Activated CD4-positive, alpha-beta T cell treated with anti-CD3 and anti-CD28 coated beads for 36 hours (primary cell): ENCODE data around the gene SPARC. TPM values are rescaled to one million over a fixed set of nuclear protein-coding genes. Genes with fewer than 3 reads are reported as not detected.

ENCODE experiments used
- ATAC-seq: fragments of 200-7000 bp; cut with Tn5 transposase; one replicate; pipeline ENCODE4 v1.10.0; 2021; ENCODE audit warnings: mild to moderate bottlenecking, moderate library complexity
- CTCF ChIA-PET: fragments of 350-600 bp; sonication (Branson Sonifier 250); formaldehyde crosslinking; loops from one replicate; lab custom pipeline; 2021; ENCODE audit warnings: antibody characterized with exemption; lab: Charles Lee
- POLR2A ChIA-PET: fragments of 350-600 bp; sonication (Branson Sonifier 250); formaldehyde crosslinking; loops from one replicate; lab custom pipeline; 2021; ENCODE audit warnings: antibody characterized with exemption, inconsistent platforms; lab: Charles Lee
- DNase-seq: peaks from one replicate; pipeline ENCODE4 v3.0.0-alpha.2; 2020
- H3K27ac Mint-ChIP-seq: one replicate; pipeline ENCODE4 v1.8.0; 2021; ENCODE audit warnings: mixed read lengths
- H3K27me3 Mint-ChIP-seq: one replicate; pipeline ENCODE4 v1.8.0; 2021; ENCODE audit warnings: mixed read lengths
- H3K36me3 Mint-ChIP-seq: one replicate; pipeline ENCODE4 v1.8.0; 2021; ENCODE audit warnings: low read depth, mixed read lengths
- H3K4me1 Mint-ChIP-seq: one replicate; pipeline ENCODE4 v1.8.0; 2021; ENCODE audit warnings: mixed read lengths
- H3K4me3 Mint-ChIP-seq: one replicate; pipeline ENCODE4 v1.8.0; 2021; ENCODE audit warnings: mild to moderate bottlenecking, moderate library complexity, mixed read lengths
- H3K9me3 Mint-ChIP-seq: one replicate; pipeline ENCODE4 v1.8.0; 2021; ENCODE audit warnings: low read depth, mixed read lengths
- intact Hi-C, 2 experiments: fragments of 100-400 bp; cut with DNase I in 1 of 2; cut with micrococcal nuclease in 1 of 2; formaldehyde crosslinking; loops; one replicate each; pipeline versions ENCODE4 v1.14.2 to v1.15.1; 2022 to 2024; cut with DNase I, micrococcal nuclease
- total RNA-seq, 2 experiments: library from RNA; stranded (reverse); gene quantifications; one replicate each; pipeline ENCODE4 v1.2.3, GENCODE V29; 2021

The SPARC gene
- total RNA-seq, 2 experiments from 2014 or later = 0.30 to 0.67 TPM

DNA sequence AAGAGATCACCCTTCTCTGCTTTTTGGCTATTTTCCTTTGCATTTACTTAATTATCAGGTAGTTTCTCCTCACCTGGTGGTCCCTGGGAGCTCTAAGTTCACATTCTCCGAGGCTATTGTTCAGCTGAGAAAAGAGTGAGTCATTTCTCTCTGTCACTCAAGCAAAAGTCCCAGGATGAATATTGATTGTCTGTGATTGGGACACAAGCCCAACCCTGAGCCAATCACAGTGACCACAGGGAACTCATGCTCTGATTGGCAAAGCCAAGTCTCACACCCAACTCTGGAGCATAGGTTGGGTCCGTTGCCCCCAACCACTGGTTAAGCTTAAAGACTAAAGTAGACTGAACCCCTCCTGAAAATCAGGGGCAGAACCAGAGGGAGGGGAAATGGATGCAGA, 67.8 kb downstream of the SPARC start:
- POLR2A ChIA-PET = no interaction called here
- ATAC-seq (no peak), DNase-seq (no peak)
- no peaks in the 10 kb centered on the region for H3K9me3 Mint-ChIP-seq
- no peaks in the 10 kb centered on the region for H3K36me3 Mint-ChIP-seq
- intact Hi-C loops = no loop called here
- H3K27ac Mint-ChIP-seq = no peak overlapping the region
- peaks cover 6% of the 10 kb centered on the region for H3K27me3 Mint-ChIP-seq
- H3K4me1 Mint-ChIP-seq = peaks cover 21% of the 10 kb centered on the region
- CTCF ChIA-PET = interaction anchor here (0.6 to 1.2 kb wide), 2 partner anchors 19 kb away, joined by 3 read pairs; no protein-coding TSS in a partner anchor
- no peak overlapping the region for H3K4me3 Mint-ChIP-seq

DNA sequence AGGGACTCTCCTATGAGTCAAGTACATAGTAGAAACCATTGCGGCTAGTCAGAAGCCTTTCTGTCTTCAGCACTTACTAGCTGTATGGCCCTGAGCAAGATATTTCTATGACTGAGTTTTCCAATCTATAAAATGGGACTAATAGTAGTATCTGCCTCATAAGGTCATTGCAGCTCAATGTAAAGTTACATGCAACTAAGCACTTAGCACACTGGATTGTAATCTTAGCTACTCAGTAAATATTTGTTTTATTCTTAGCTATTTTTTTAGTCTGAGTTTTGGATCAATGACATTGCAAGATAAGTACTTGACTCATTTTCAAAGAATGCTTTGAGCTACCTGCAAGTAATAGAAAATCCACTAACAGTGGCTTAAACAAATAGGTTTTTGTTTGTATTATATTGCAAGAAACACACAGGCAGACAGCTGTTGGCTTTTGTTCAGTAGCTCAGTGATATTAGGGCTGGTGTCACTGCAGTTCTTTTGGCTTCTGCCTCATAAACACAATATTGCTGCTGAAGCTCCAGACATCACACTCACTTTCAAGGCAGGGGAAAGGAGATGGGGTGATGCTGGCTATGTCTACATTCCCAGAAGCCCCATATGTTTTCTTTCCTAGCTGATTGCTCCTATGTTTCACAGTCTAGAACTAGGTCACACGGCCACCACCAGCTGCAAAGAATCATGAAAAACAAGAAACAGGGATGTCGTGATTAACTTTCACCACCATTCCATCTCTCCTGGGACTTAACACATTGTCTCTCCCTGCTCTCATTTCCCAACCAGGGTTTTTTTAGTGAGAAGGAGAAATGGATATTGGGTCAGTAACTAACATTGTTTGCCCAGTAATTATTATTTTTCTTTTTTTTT, 68.6 kb downstream of the SPARC start:
- POLR2A ChIA-PET = no interaction called here
- Mint-ChIP-seq H3K27ac (no peak overlapping the region), H3K4me1 (peaks cover 29% of the 10 kb centered on the region), H3K36me3 (no peaks in the 10 kb centered on the region), H3K27me3 (peaks cover 6% of the 10 kb centered on the region), H3K9me3 (no peaks in the 10 kb centered on the region), H3K4me3 (no peak overlapping the region)
- ATAC-seq (no peak), DNase-seq (no peak)
- intact Hi-C loops = no loop called here
- CTCF ChIA-PET = interaction anchor here (0.6 to 1.4 kb wide), 3 partner anchors 18 to 1025 kb away, joined by 3 to 7 read pairs (median 3); no protein-coding TSS in a partner anchor

DNA sequence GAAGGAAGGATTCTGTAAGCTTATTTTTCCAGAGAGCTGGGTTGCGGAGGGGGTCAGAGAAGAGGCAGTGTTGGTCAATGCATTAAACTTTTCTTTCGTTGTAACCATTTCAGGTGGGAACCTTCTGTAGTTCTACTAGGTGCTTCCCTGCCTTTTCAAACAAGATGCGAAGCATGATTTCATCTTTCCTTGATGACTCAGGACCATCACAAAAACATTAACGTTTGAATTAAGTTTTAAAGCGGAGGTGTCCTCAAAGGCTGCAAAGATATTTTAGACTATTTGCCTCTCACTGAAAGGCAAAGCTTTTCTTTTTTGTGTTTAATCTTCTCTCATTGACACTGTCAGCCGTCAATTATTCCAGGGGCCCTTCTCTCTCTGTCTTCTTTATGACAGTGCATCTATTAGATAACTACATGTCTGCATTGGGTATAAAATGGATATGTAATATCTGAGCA, 69.3 kb downstream of the SPARC start:
- peaks cover 36% of the 10 kb centered on the region for H3K4me1 Mint-ChIP-seq
- ChIA-PET POLR2A (no interaction called here), CTCF (interaction anchor here (0.6 to 1.4 kb wide), 2 partner anchors 35 to 1024 kb away, joined by 3 to 7 read pairs; no protein-coding TSS in a partner anchor)
- H3K9me3 Mint-ChIP-seq = no peaks in the 10 kb centered on the region
- intact Hi-C loops = no loop called here
- H3K4me3 Mint-ChIP-seq = no peak overlapping the region
- peaks cover 6% of the 10 kb centered on the region for H3K27me3 Mint-ChIP-seq
- DNase-seq (no peak), ATAC-seq (no peak)
- no peak overlapping the region for H3K27ac Mint-ChIP-seq
- H3K36me3 Mint-ChIP-seq = no peaks in the 10 kb centered on the region

DNA sequence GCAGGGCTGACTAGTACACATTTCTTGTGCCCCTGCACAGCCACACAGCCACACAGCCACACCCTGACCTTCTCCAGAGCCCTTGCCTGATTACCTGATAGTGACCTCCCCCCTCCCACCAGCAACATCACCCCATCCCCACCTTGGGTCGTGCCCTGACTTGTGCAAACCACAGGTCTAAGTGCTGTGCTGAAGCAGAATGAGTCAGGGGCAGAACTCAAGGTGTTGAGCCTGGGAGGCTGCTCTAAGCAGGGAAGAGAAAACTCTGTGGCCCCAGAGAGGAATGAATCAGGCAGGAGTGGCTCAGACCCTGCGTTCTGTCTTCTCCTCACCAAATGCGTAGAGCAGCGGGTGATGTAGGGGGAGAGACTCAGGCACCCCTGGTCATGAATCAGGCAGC, 71.3 kb downstream of the SPARC start:
- H3K9me3 Mint-ChIP-seq = no peaks in the 10 kb centered on the region
- intact Hi-C loops = no loop called here
- H3K4me1 Mint-ChIP-seq = peaks cover 46% of the 10 kb centered on the region
- CTCF ChIA-PET = interaction anchor here (0.6 to 3.3 kb wide), 2 partner anchors 36 to 529 kb away, joined by 3 to 20 read pairs; no protein-coding TSS in a partner anchor
- peak overlapping the region; percentile 24 for H3K27ac Mint-ChIP-seq
- ATAC-seq (peak; percentile 69), DNase-seq (peak; percentile 59)
- no peaks in the 10 kb centered on the region for H3K27me3 Mint-ChIP-seq
- no peaks in the 10 kb centered on the region for H3K36me3 Mint-ChIP-seq
- POLR2A ChIA-PET = no interaction called here
- no peak overlapping the region for H3K4me3 Mint-ChIP-seq

DNA sequence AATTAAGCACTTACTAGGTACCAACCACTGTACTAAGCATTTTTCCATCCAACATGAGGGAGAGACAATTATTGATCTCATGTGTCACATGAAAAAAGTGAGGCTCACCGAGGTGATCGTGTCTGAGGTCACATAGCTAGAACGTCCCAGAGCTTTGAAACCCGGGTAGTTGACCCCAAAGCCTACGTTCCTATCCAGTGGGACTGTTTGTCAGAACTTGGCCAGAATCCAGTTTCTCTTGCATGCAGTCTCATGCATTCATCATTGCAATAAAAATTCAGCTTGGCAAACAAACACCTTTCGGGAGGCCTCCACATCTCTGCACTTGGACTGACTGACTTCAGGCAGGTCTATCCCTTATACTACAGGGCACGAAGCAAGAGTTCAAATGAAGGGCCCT, 72.2 kb downstream of the SPARC start:
- Mint-ChIP-seq H3K27ac (peak overlapping the region; percentile 0), H3K27me3 (no peaks in the 10 kb centered on the region), H3K36me3 (no peaks in the 10 kb centered on the region), H3K9me3 (no peaks in the 10 kb centered on the region), H3K4me1 (peaks cover 46% of the 10 kb centered on the region), H3K4me3 (no peak overlapping the region)
- ChIA-PET CTCF (interaction anchor here (3.3 kb wide), 1 partner anchor 37 kb away, joined by 20 read pairs; no protein-coding TSS in a partner anchor), POLR2A (no interaction called here)
- ATAC-seq (no peak), DNase-seq (no peak)
- intact Hi-C loops = loop anchor here in 1 of 2 experiments (5.0 kb wide), 1 partner anchor 47 kb away; no protein-coding TSS in a partner anchor

DNA sequence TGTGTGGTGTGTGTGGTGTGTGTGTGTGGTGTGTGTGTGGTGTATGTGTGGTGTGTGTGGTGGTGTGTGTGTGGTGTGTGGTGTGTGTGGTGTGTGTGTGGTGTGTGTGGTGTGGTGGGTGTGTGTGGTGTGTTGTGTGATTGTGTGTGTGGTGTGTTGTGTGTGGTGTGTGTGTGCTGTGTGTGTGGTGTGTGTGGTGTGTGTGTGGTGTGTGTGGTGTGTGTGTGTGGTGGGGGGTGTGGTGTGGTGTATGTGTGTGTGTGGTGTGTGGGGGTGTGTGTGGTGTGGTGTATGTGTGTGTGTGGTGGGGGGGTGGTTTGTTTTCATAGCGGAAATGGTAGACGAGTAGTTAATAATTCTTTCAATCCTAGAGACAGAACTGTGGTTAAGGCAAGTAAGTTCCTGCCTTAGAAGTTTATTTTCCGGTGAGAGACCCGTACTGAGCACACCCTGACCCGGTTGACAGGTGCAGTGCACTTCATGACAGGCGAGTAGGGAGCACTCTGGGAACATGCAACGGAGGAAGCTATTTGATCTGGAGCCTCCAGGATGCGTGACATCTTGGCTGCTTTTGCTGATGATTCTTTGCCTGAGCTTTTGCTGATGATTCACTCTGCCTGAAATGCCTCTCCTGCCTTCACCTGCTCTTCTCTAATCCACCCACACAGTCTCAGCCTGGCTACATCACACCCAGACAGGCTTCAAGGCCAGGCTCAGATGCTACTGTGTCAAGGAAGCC, 73.9 kb downstream of the SPARC start:
- intact Hi-C loops = loop anchor here (1.0 to 5.0 kb wide), 3 partner anchors 39 to 46 kb away; no protein-coding TSS in a partner anchor
- peaks cover 46% of the 10 kb centered on the region for H3K4me1 Mint-ChIP-seq
- peak overlapping the region; percentile 43 for H3K4me3 Mint-ChIP-seq
- ATAC-seq = peak; percentile 83
- no peaks in the 10 kb centered on the region for H3K36me3 Mint-ChIP-seq
- CTCF ChIA-PET = interaction anchor here (0.6 to 3.3 kb wide), 2 partner anchors 39 to 165 kb away, joined by 3 to 20 read pairs; no protein-coding TSS in a partner anchor
- peak overlapping the region; percentile 83 for H3K27ac Mint-ChIP-seq
- no peaks in the 10 kb centered on the region for H3K27me3 Mint-ChIP-seq
- POLR2A ChIA-PET = no interaction called here
- H3K9me3 Mint-ChIP-seq = no peaks in the 10 kb centered on the region
- peak; percentile 80 for DNase-seq

DNA sequence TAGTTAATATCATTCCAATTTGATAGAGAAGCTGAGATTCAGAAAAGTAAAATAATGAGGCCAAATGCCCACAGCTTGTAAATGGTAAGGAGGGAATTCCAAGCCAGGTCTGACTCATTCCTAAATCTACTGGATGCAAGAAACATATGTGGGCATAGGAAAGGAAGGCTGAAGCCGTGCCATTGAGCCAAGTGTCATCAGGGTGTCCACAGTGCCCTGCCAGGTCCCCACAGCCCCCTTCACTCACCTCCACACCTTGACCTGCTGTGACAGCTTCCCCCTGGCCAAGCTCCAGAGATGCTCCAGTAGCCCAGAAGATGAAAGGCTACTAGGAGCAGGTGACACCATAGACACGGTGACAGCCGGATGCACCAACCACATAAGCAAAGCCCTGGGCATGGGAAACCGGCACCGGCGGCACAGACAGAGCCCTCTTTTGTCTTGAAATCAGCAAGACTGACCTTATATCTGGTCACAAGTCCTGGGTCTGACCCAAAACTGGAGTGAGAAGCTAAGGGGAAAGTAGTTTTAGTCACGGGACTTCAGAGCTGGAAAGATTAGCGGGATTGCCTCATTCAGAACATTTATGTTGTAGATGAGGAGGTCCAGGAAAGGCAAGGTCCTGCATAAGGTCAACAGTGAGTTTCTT, 75.5 kb downstream of the SPARC start:
- CTCF ChIA-PET = interaction anchor here (0.9 kb wide), 1 partner anchor 41 kb away, joined by 3 read pairs; no protein-coding TSS in a partner anchor
- DNase-seq (no peak), ATAC-seq (no peak)
- H3K4me1 Mint-ChIP-seq = peaks cover 46% of the 10 kb centered on the region
- no peaks in the 10 kb centered on the region for H3K27me3 Mint-ChIP-seq
- intact Hi-C loops = loop anchor here in 1 of 2 experiments (5.0 kb wide), 1 partner anchor 44 kb away; no protein-coding TSS in a partner anchor
- H3K36me3 Mint-ChIP-seq = no peaks in the 10 kb centered on the region
- no peak overlapping the region for H3K4me3 Mint-ChIP-seq
- POLR2A ChIA-PET = no interaction called here
- no peak overlapping the region for H3K27ac Mint-ChIP-seq
- H3K9me3 Mint-ChIP-seq = no peaks in the 10 kb centered on the region

Other genes with a start within 250 kb of the SPARC start
- gene SLC36A1, start 239.3 kb downstream of the SPARC start, total RNA-seq = 1 to 10 TPM; 3.4 to 4.4 TPM
- gene FAT2, start 95.6 kb downstream of the SPARC start, total RNA-seq = not detected
- gene ATOX1, start 71.7 kb upstream of the SPARC start, total RNA-seq = 10 to 100 TPM; 74.8 to 85.9 TPM
- 100 to 1,000 TPM; 253 to 280 TPM for gene G3BP1, start 85.0 kb upstream of the SPARC start, total RNA-seq
- not detected for gene GLRA1, start 237.9 kb upstream of the SPARC start, total RNA-seq